Lung (tissue), 12 donors: ENCODE results near the gene ARHGEF17. TPM values are rescaled to one million over a fixed set of nuclear protein-coding genes. Genes with fewer than 3 reads are reported as not detected.
A peak's percentile ranks its signal among the peaks of the same experiment; 100 is the strongest.

Experiments used
- ATAC-seq: fragments of 200-7000 bp; cut with Tn5 transposase; one replicate; pipeline ENCODE4 v1.9.1; 2020; ENCODE audit warnings: moderate number of reproducible peaks; ENCODE audit not compliant: insufficient read depth, low FRiP score
- DNase-seq, 3 donors: peaks; one replicate each; pipeline ENCODE4 v3.0.0-alpha.2; 2013 to 2017
- H3K27ac ChIP-seq, 2 donors: one replicate each; pipeline ENCODE4 v1.5.1; 2013; ENCODE audit warnings: mild to moderate bottlenecking in 2 of 2, moderate library complexity in 2 of 2, control low read depth in 1 of 2, inconsistent platforms in 1 of 2, low read depth in 1 of 2, low read length in 1 of 2
- H3K27me3 ChIP-seq, 3 donors: one replicate each; pipeline ENCODE4 v1.5.1; 2013; ENCODE audit warnings: low read length in 2 of 3; ENCODE audit not compliant: control insufficient read depth in 3 of 3, insufficient read depth in 3 of 3
- H3K36me3 ChIP-seq, 4 donors: one replicate each; pipeline ENCODE4 v1.5.1; 2013; ENCODE audit warnings: low read length in 4 of 4, mild to moderate bottlenecking in 1 of 4, moderate library complexity in 1 of 4; ENCODE audit not compliant: control insufficient read depth in 4 of 4, insufficient read depth in 4 of 4
- H3K4me1 ChIP-seq, 5 donors: one replicate each; pipeline ENCODE4 v1.5.1; 2013; ENCODE audit warnings: low read length in 5 of 5, mild to moderate bottlenecking in 2 of 5, moderate library complexity in 1 of 5; ENCODE audit not compliant: control insufficient read depth in 5 of 5, insufficient read depth in 5 of 5
- H3K4me3 ChIP-seq: one replicate; pipeline ENCODE4 v1.5.1; 2013; ENCODE audit warnings: mild to moderate bottlenecking, control low read depth, moderate library complexity
- H3K9ac ChIP-seq, 2 donors: one replicate each; pipeline ENCODE4 v1.5.1; 2013; ENCODE audit warnings: low read length in 2 of 2, control low read depth in 1 of 2; ENCODE audit not compliant: insufficient read depth in 1 of 2
- H3K9me3 ChIP-seq, 4 donors: one replicate each; pipeline ENCODE4 v1.5.1; 2013; ENCODE audit warnings: low read length in 3 of 4, mild to moderate bottlenecking in 1 of 4, moderate library complexity in 1 of 4; ENCODE audit not compliant: control insufficient read depth in 4 of 4, insufficient read depth in 3 of 4
- WGBS, 2 donors: extraction: QIAGEN DNeasy Blood & Tissue Kit; methylation state at CpG; one replicate each; pipeline ENCODE4 v1.1.7; 2013; 5-methylcytosine and 5-hydroxymethylcytosine counted together
- polyA plus RNA-seq, 2 donors: library from polyadenylated mRNA; stranded (reverse); fragments of 200-250 nt; gene quantifications; one replicate each; pipeline ENCODE4 v1.2.1, GENCODE V29; 2013
- total RNA-seq, 2 donors: library from RNA; depleted of rRNA in 1 of 2; stranded (reverse); fragments of >200 nt in 1 of 2; gene quantifications; one replicate each; pipeline ENCODE4 v1.2.1, GENCODE V29; 2014 to 2021
- TF ChIP-seq, protein P1 (sequence below): IDR thresholded peaks from 2 replicates; pipeline ENCODE4 v1.5.1; 2012; ENCODE audit warnings: mild to moderate bottlenecking; ENCODE audit errors: control extremely low read depth, extremely low read depth
- donor health status: control.
- donor health status: control.
- donor health status: Bipolar disorder and iron deficiency.
- donor health status: healthy.
- donor health status: DM: yes; HTN: yes; CAD: no.

ARHGEF17 gene
- total and polyA plus RNA-seq, 4 donors: 27.9 to 74.6 (median 53.5) TPM

DNA sequence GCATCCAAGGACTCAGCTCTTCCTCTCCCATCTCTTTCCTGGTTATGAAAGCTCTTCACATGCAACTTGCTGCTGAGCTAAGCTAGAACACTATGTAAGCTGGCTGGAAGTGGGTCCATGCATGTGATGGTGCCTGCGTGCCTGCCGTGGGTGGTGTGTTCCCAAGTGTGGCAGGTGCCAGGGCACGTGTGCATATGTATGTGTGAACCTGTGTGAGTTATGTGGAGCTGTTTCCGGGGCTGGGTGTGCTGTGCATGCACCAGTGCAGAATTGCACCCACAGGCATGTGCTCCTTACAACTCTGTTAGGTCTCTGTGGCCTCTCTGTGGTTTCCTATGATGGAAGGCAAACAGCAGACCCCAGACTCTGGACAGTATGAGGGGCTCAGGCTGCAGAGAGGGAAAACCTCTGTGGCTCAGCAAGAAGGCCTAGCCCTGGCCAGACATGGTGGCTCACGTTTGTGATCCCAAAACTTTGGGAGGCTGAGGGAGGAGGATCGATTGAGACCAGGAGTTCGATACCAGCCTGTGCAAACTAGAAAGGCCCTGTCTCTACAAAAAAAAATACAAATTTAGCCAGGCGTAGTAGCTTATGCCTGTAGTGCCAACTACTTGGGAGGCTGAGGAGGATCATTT is 40.1 kb upstream of the ARHGEF17 start:
- Histone ChIP-seq H3K9me3 (no peaks in the 10 kb centered on the region), H3K36me3 (no peaks in the 10 kb centered on the region), H3K4me1 (peaks cover 0 to 18% (median 0%) of the 10 kb centered on the region in 5 donors), H3K27me3 (peaks cover 0 to 6% (median 3%) of the 10 kb centered on the region in 3 donors), H3K4me3 (no peak overlapping the region), H3K9ac (no peak overlapping the region), H3K27ac (no peak overlapping the region)
- DNase-seq: no peak
- WGBS, 2 donors: 94 to 95% methylated on average over 8 of the region's 8 CpGs
- ATAC-seq: no peak
- TF ChIP-seq, protein P1, sequence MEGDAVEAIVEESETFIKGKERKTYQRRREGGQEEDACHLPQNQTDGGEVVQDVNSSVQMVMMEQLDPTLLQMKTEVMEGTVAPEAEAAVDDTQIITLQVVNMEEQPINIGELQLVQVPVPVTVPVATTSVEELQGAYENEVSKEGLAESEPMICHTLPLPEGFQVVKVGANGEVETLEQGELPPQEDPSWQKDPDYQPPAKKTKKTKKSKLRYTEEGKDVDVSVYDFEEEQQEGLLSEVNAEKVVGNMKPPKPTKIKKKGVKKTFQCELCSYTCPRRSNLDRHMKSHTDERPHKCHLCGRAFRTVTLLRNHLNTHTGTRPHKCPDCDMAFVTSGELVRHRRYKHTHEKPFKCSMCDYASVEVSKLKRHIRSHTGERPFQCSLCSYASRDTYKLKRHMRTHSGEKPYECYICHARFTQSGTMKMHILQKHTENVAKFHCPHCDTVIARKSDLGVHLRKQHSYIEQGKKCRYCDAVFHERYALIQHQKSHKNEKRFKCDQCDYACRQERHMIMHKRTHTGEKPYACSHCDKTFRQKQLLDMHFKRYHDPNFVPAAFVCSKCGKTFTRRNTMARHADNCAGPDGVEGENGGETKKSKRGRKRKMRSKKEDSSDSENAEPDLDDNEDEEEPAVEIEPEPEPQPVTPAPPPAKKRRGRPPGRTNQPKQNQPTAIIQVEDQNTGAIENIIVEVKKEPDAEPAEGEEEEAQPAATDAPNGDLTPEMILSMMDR: no peak

DNA sequence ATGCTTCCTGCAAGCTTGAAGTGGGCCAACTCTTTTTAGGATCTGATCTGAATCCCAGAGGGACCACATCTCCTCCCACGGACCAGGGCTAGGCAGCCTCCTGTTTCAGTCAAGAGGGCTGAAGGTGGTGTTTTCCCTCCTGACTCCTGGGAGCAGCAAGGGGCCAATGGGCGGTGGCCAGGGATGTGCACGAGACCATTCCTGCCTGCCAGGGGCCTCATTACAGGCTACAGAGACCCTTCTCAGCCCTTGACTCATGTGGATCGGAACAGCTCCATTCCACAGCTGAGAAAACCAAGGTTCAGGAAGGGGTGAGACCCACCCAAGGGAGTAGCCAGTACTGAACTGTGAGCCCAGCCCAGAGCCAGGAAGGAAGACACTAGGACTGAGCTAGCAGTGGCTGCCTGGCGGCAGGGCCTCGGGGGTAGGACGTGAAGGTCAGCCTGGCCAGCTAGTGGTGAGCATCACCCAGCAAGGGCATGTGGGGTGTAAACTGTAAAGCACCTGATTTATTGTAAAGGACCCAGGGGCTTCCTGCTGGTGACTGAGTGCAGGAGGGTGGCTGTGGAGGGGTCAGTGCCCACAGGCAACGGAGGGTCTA is 39.3 kb upstream of the ARHGEF17 start:
- Histone ChIP-seq H3K4me3 (no peak overlapping the region), H3K36me3 (no peaks in the 10 kb centered on the region), H3K9ac (no peak overlapping the region), H3K27me3 (peaks cover 0 to 3% (median under 1%) of the 10 kb centered on the region in 3 donors), H3K4me1 (peaks cover 0 to 22% (median 0%) of the 10 kb centered on the region in 5 donors), H3K9me3 (no peaks in the 10 kb centered on the region), H3K27ac (no peak overlapping the region)
- ATAC-seq (no peak), DNase-seq (no peak)
- TF ChIP-seq, protein P1: no peak
- 86 to 93% methylated on average over 8 of the region's 8 CpGs for WGBS, 2 donors

DNA sequence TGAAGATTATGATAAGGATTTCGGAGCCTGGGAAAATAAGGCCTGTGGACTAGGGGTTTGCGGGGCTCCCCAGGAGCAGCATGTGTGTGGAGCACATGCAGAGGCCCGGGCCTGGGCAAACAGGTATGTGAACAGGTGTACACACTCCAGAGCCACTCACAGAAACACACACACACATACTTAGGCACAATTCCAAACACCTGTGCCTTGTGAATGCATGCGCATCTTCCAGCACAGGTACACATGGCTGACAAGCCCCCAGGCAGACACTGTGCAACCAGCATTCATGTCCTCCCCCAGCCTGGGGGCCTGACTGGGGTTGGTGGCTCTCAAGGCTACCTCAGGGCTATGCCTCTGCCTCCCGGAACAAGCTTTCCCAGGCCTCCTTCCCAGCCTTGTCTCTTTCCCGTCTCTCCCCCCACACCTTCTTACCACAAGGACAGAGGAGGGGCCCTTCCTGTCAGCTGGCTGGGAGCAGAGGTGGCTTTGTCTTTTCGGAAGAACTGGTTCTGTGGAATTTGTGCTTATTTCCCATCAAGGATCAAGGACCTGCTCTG is 38.5 kb upstream of the ARHGEF17 start:
- WGBS, 2 donors: 59 to 79% methylated on average over 7 of the region's 7 CpGs

More for the DNA sequence above, 38.5 kb upstream of the ARHGEF17 start:
- H3K4me3 ChIP-seq: no peak overlapping the region
- no peaks in the 10 kb centered on the region for H3K9me3 ChIP-seq
- DNase-seq (peak; percentile 56 to 79 (median 64)), ATAC-seq (peak; percentile 21)
- no peaks in the 10 kb centered on the region for H3K36me3 ChIP-seq
- peaks cover 0 to 3% (median 0%) of the 10 kb centered on the region in 3 donors for H3K27me3 ChIP-seq
- H3K9ac ChIP-seq: no peak overlapping the region
- TF ChIP-seq, protein P1: no peak
- H3K4me1 ChIP-seq: peaks cover 0 to 22% (median 0%) of the 10 kb centered on the region in 5 donors
- no peak overlapping the region for H3K27ac ChIP-seq
